ENCODE results near the gene CYTH1. TPM values are rescaled to one million over a fixed set of nuclear protein-coding genes. Genes with fewer than 3 reads are reported as not detected.

CYTH1 gene
- total RNA-seq, 1 donor from 2014 or later = 25.0 TPM

DNA sequence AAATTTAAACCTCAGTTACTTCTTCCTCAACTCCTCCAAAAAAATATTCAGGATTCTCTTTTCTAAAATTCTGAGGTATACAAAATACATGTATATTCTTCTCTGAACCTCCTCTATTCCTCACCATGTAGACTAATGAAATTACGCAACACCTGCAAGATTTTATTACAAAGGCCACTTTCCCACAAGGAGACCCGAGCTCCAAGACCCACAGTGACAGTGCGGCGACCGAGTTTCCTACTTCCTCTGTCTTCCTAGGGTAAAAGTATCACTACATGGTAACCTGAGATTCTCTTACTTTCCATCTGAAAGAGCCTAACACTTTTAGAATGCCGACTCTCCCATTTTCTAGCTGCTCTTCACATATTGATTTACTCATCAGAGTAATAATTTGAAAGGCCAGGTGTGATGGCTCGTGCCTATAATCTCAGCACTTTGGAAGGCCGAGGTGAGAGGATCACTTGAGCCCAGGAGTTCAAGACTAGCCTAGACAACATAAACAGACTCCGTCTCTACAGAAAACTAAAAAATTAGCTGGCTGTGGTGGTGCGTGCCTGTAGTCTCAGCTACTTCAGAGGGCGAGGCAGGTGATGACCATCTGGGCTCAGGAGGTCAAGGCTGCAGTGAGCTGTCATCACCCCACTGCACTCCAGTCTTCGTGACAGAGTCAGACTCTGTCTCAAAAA, 35.7 kb downstream of the CYTH1 start:
- Mint-ChIP-seq H3K27ac (ENCODE audit: unreplicated experiment) (no peak overlapping the region), H3K4me3 (ENCODE audit: unreplicated experiment) (no peak overlapping the region)
- peaks cover 20% of the 10 kb centered on the region for H3K79me2 ChIP-seq (ENCODE audit: insufficient read depth, low read length)

DNA sequence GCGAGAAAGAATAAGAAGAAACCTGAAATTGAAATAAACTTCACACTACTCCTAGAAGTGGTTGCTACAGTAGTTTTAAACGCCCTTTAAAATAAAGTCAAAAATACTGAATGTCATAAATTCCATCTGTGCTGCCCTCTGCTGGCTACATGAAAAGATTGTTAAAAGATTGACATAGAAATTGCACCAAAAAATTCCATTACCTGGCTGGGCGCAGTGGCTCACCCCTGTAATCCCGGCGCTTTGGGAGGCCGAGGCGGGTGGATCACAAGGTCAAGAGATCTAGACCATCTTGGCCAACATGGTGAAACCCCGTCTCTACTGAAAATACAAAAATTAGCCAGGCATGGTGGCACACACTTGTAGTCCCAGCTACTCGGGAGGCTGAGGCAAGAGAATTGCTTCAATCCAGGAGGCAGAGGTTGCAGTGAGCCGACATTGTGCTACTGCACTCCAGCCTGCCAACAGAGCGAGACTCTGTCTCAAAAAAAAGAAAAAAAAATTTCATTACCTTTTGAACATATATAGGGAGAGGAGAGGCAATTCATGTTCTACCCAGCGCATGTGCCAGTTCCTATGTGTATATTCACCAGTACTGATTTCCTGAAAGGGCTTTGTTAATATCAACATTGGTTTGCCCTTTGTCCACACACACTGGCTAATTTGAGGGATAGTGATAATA, 36.5 kb downstream of the CYTH1 start:
- Mint-ChIP-seq H3K9me3 (ENCODE audit: unreplicated experiment) (no peaks in the 10 kb centered on the region), H3K36me3 (ENCODE audit: low read depth, unreplicated experiment) (peaks cover 2% of the 10 kb centered on the region), H3K4me3 (ENCODE audit: unreplicated experiment) (no peak overlapping the region), H3K4me1 (ENCODE audit: low read depth, unreplicated experiment) (peaks cover 17% of the 10 kb centered on the region), H3K27ac (ENCODE audit: unreplicated experiment) (no peak overlapping the region), H3K27me3 (ENCODE audit: low read depth, unreplicated experiment) (no peaks in the 10 kb centered on the region)
- TF ChIP-seq, protein P1, sequence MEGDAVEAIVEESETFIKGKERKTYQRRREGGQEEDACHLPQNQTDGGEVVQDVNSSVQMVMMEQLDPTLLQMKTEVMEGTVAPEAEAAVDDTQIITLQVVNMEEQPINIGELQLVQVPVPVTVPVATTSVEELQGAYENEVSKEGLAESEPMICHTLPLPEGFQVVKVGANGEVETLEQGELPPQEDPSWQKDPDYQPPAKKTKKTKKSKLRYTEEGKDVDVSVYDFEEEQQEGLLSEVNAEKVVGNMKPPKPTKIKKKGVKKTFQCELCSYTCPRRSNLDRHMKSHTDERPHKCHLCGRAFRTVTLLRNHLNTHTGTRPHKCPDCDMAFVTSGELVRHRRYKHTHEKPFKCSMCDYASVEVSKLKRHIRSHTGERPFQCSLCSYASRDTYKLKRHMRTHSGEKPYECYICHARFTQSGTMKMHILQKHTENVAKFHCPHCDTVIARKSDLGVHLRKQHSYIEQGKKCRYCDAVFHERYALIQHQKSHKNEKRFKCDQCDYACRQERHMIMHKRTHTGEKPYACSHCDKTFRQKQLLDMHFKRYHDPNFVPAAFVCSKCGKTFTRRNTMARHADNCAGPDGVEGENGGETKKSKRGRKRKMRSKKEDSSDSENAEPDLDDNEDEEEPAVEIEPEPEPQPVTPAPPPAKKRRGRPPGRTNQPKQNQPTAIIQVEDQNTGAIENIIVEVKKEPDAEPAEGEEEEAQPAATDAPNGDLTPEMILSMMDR (IDR thresholded peaks at IDR 0.05; ENCODE audit: insufficient read depth, low read depth, low read length) = peak; percentile 38
- TF ChIP-seq EZH2 (IDR thresholded peaks at IDR 0.05; ENCODE audit: insufficient read depth, low read length) = no peak
- H4K20me1 ChIP-seq (ENCODE audit: insufficient read depth, low read length) = peaks cover 25% of the 10 kb centered on the region
- H3K27ac ChIP-seq (ENCODE audit: low read depth, low read length) = no peak overlapping the region
- H3K79me2 ChIP-seq (ENCODE audit: insufficient read depth, low read length) = peaks cover 23% of the 10 kb centered on the region
- no peak overlapping the region for H3K4me2 ChIP-seq (ENCODE audit: low read length)
- no peak overlapping the region for H3K9ac ChIP-seq (ENCODE audit: low read length)
- H3K9me3 ChIP-seq (ENCODE audit: insufficient read depth, low read depth, low read length) = no peaks in the 10 kb centered on the region
- no peak for FAIRE-seq
- H3K4me1 ChIP-seq (ENCODE audit: insufficient read depth, low read length) = no peaks in the 10 kb centered on the region
- H3K36me3 ChIP-seq (ENCODE audit: insufficient read depth, low read length) = no peaks in the 10 kb centered on the region
- H3K27me3 ChIP-seq (ENCODE audit: insufficient read depth, low read length) = no peaks in the 10 kb centered on the region
- DNase-seq (ENCODE audit: low read depth) = no peak
- H3K4me3 ChIP-seq (ENCODE audit: insufficient read depth, low read depth, low read length) = no peak overlapping the region
- no peak overlapping the region for H2AFZ ChIP-seq (ENCODE audit: low read depth, low read length)

More for the DNA sequence above, 35.7 kb downstream of the CYTH1 start:
- Mint-ChIP-seq H3K27me3 (ENCODE audit: low read depth, unreplicated experiment) (no peaks in the 10 kb centered on the region), H3K36me3 (ENCODE audit: low read depth, unreplicated experiment) (peaks cover 2% of the 10 kb centered on the region), H3K4me1 (ENCODE audit: low read depth, unreplicated experiment) (peaks cover 17% of the 10 kb centered on the region), H3K9me3 (ENCODE audit: unreplicated experiment) (no peaks in the 10 kb centered on the region)
- H3K4me3 ChIP-seq (ENCODE audit: insufficient read depth, low read depth, low read length) = no peak overlapping the region
- H3K4me2 ChIP-seq (ENCODE audit: low read length) = no peak overlapping the region
- no peak overlapping the region for H2AFZ ChIP-seq (ENCODE audit: low read depth, low read length)
- no peak overlapping the region for H3K27ac ChIP-seq (ENCODE audit: low read depth, low read length)
- no peaks in the 10 kb centered on the region for H3K9me3 ChIP-seq (ENCODE audit: insufficient read depth, low read depth, low read length)
- H3K36me3 ChIP-seq (ENCODE audit: insufficient read depth, low read length) = no peaks in the 10 kb centered on the region
- H3K27me3 ChIP-seq (ENCODE audit: insufficient read depth, low read length) = no peaks in the 10 kb centered on the region
- FAIRE-seq = no peak
- H3K4me1 ChIP-seq (ENCODE audit: insufficient read depth, low read length) = no peaks in the 10 kb centered on the region
- peaks cover 31% of the 10 kb centered on the region for H4K20me1 ChIP-seq (ENCODE audit: insufficient read depth, low read length)
- no peak overlapping the region for H3K9ac ChIP-seq (ENCODE audit: low read length)
- DNase-seq (ENCODE audit: low read depth) = no peak
- no peak for TF ChIP-seq EZH2 (IDR thresholded peaks at IDR 0.05; ENCODE audit: insufficient read depth, low read length)
- TF ChIP-seq, protein P1 (IDR thresholded peaks at IDR 0.05; ENCODE audit: insufficient read depth, low read depth, low read length) = no peak

DNA sequence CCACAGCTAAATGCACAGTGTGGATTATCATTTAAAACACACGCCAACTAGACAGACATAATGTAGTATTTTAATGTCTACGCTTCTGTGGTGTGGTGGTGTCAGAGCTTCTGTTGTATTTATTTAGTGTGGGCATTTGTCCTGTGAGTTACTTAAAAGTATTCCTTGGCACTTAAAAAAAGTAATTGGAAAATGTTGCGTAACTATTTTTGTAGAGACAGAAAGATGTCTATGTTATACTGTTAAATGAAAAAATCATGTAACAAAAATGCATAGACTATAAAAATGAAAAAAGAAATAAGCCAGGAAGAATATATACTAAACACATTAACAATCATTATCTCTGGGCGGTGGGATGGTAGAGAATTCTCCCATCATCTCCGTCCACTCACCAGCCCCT, 39.2 kb downstream of the CYTH1 start:
- DNase-seq (ENCODE audit: low read depth) (no peak), FAIRE-seq (no peak)
- H3K27ac Mint-ChIP-seq (ENCODE audit: unreplicated experiment) = no peak overlapping the region
- Histone ChIP-seq H3K79me2 (ENCODE audit: insufficient read depth, low read length) (peaks cover 20% of the 10 kb centered on the region), H3K27ac (ENCODE audit: low read depth, low read length) (no peak overlapping the region), H3K36me3 (ENCODE audit: insufficient read depth, low read length) (no peaks in the 10 kb centered on the region), H3K4me3 (ENCODE audit: insufficient read depth, low read depth, low read length) (no peak overlapping the region), H3K4me1 (ENCODE audit: insufficient read depth, low read length) (no peaks in the 10 kb centered on the region), H4K20me1 (ENCODE audit: insufficient read depth, low read length) (peaks cover 17% of the 10 kb centered on the region), H2AFZ (ENCODE audit: low read depth, low read length) (no peak overlapping the region), H3K4me2 (ENCODE audit: low read length) (no peak overlapping the region), H3K9ac (ENCODE audit: low read length) (no peak overlapping the region), H3K9me3 (ENCODE audit: insufficient read depth, low read depth, low read length) (no peaks in the 10 kb centered on the region), H3K27me3 (ENCODE audit: insufficient read depth, low read length) (no peaks in the 10 kb centered on the region)
- H3K9me3 Mint-ChIP-seq (ENCODE audit: unreplicated experiment) = no peaks in the 10 kb centered on the region
- no peaks in the 10 kb centered on the region for H3K27me3 Mint-ChIP-seq (ENCODE audit: low read depth, unreplicated experiment)
- H3K36me3 Mint-ChIP-seq (ENCODE audit: low read depth, unreplicated experiment) = peaks cover 5% of the 10 kb centered on the region
- TF ChIP-seq, protein P1 (IDR thresholded peaks at IDR 0.05; ENCODE audit: insufficient read depth, low read depth, low read length) = no peak
- TF ChIP-seq EZH2 (IDR thresholded peaks at IDR 0.05; ENCODE audit: insufficient read depth, low read length) = no peak
- H3K4me3 Mint-ChIP-seq (ENCODE audit: unreplicated experiment) = no peak overlapping the region
- H3K4me1 Mint-ChIP-seq (ENCODE audit: low read depth, unreplicated experiment) = peaks cover 12% of the 10 kb centered on the region

Data from astrocyte (in vitro differentiated cells and primary cell).